GM12892 (cell line): Measurements from ENCODE around the gene ELF2.

Experiments used
- POLR2A ChIP-seq: IDR thresholded peaks from 2 replicates; pipeline ENCODE4 v1.6.1; 2011; ENCODE audit warnings: low read depth, low read length, control low read depth
- POLR2AphosphoS5 ChIP-seq: IDR thresholded peaks from 2 replicates; pipeline ENCODE4 v1.6.1; 2011; ENCODE audit warnings: low read depth, low read length, control low read depth
- TAF1 ChIP-seq: IDR thresholded peaks from 2 replicates; pipeline ENCODE4 v1.6.1; 2011; ENCODE audit warnings: low read depth, mild to moderate bottlenecking, control low read depth, low read length, borderline replicate concordance

DNA sequence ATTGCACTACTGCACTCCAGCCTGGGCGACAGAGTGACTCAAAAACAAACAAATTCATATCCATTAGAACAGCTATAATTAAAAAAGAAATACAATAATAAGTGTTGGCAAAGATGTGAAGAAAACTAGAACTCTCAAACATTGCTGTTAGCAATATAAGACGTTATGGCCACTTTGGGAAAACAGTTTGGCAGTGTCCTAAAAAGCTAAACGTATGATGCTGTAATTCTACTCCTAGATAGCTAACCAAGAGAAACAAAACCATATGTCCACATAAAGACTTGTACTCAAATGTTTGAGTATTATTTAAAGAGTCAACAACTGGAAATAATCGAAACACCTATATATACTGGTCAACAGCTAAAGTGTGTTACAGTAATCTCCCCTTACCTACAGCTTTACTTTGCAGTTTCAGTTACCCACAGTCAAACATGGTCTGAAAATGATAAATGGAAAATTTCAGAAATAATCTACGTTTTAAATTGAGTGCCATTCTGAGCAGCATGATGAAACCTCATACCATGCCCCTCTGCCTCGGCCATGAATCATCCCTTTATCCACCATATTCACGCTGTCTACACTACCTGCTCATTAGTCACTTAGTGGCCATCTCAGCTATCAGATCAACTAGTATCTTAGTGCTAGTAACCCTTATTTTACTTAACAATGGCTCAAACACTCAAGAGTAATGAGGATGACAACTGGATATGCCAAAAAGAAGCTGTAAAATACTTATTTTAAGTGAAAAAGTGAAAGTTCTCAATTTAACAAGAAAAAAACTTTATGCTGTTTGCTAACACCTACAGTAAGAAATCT lies 4.9 kb downstream of the ELF2 start:
- no peak for TF ChIP-seq POLR2A
- no peak for TF ChIP-seq TAF1
- TF ChIP-seq POLR2AphosphoS5 = no peak
